HG02981 (cell line): Measurements from ENCODE around the gene PKP3.
"Not testable (repeated sequence)": the region's sequence is repeated elsewhere in the genome, so short reads cannot be mapped to it uniquely, and the experiment has no call there.

ENCODE experiments used
- ATAC-seq: cut with Tn5 transposase; IDR thresholded peaks from one replicate; pipeline ENCODE4 v1.9.1; 2021; ENCODE audit warnings: mild to moderate bottlenecking, moderate library complexity; ENCODE audit not compliant: unreplicated experiment

PKP3 gene

DNA sequence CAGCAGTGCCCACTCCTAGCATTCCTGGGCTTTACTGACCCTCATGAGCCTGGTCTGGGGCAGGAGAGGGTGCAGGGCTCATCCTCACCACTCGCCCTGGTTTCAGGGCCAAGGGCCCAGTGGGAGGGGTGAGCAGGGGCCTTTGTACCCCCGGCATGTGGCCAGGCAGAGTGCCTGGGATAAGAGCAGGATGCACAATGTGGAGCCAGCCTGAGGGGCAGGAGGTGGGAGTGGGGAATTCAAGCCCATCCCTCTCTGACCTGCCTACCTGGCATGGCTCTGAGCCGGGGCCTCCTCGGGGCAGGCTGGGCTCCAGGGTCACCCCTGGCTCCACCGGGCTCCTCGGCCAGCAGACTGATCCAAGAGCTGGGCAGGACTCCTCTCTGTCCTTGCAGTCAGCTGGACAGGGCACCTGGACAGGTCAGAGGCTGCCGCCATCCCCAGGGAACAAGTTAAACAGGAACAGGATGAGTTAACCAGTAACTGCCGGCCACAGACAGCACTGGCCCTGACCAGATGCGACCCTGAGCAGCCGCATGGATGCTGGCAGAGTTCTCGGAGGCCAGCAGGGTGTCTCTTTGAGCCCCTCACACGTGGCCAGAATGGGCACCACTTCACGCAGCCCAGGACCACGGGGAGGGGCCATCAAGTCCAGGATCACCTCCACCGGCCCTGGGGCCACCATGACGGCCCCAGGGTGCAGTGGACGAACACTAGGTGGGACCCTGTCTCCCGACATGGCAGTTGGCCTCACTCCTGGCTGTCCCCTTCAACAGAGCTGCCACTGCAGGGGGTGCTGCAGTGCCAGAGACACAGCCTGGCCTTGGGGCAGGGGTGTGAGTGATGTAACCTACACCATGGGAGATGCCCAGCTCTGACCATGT lies 15.8 kb downstream of the PKP3 start:
- ATAC-seq, result no peak

DNA sequence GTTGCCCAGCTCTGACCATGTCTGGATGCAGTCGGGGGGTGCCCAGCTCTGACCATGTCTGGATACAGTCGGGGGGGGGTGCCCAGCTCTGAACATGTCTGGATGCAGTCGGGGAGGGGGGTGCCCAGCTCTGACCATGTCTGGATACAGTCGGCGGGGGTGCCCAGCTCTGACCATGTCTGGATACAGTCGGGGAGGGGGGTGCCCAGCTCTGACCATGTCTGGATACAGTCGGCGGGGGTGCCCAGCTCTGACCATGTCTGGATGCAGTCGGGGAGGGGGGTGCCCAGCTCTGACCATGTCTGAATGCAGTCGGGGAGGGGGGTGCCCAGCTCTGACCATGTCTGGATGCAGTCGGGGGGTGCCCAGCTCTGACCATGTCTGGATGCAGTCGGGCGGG lies 16.7 kb downstream of the PKP3 start:
- ATAC-seq, result not testable (repeated sequence)

DNA sequence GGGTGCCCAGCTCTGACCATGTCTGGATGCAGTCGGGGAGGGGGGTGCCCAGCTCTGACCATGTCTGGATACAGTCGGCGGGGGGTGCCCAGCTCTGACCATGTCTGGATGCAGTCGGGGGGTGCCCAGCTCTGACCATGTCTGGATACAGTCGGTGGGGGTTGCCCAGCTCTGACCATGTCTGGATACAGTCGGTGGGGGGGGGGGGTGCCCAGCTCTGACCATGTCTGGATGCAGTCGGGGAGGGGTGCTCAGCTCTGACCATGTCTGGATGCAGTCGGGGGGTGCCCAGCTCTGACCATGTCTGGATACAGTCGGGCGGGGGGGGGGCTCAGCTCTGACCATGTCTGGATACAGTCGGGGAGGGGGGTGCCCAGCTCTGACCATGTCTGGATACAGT lies 17.5 kb downstream of the PKP3 start:
- ATAC-seq, result not testable (repeated sequence)

DNA sequence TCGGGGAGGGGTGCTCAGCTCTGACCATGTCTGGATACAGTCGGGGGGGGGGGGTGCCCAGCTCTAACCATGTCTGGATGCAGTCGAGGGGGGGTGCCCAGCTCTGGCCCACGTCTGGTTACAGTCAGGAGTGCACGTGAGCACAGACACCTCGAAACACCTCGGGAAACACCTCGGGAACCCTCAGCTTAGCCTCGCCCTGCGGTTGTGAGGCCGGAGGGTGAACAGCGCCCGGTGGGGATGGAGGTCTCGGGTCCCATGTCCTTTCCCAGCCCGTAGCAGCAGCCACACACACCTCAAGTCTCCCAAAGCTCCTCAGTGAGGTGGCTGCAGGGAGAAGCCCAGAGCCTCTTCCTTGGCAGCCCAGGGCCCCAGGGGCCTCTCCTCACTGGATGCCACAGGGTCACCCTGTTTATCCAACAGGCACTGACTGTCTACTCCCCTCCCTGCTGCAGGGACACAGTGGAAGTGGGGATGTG lies 18.7 kb downstream of the PKP3 start:
- no peak for ATAC-seq

DNA sequence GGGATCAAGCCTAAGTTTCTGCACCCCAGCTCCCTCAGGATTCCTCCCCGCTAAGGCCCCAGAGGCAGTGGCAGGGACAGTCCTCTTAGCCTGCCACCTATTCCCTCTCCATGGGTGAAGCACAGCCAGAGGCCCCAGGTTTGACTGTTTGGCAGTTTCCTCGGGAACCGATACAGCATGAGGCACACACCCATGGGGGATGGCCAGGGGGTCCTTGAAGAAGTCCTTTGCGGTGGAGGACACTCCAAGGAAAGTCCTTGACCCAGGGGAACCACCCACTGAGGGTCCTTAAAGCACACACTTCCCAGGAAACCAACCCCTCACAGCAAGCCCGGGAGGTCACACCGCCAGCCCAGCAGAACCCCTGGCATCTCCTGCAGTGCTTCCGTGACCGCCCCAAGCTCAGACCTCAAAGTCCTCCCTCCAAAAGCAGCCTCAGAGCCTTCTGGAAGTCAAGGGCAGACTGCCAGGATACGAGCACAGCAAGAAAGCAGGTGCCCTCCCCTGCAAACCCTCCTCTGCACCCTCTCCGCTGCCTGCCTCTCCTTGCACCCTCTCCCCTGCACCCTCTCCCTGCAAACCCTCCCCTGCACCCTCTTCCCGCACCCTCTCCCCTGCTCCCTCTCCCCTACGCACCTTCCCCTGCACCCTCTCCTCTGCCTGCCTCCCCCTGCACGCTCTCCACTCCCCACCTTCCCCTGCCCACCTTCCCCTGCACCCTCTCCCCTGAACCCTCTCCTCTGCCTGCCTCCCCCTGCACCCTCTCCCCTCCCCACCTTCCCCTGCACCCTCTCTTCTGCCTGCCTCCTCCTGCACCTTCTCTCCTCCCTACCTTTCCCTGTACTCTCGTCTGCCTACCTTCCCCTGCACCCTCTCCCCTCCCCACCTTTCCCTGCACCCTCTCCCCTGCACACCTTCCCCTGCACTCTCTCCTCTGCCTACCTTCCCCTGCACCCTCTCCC lies 19.4 kb downstream of the PKP3 start:
- no peak for ATAC-seq

DNA sequence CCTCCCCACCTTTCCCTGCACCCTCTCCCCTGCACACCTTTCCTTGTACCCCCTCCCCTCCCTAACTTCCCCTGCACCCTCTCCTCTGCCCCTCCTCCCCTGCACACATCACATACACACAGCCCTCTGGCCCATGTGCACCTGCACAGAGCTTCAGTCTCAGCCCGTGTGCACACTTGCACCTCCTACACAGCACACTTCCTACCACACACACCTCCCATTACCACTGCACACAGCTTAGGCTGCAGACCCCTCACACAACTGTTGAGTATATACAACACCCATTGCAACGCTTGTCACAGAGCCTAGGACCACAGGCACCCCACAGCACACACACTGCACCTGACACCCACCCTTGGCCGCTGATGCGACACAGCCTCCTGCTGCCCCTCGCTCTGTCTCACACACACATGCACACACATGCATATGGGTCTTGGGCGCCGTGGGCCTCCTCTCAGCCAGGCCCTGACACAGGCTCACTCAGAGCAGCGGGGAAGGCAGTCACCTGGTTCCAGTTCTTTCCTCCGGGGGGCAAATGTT lies 20.4 kb downstream of the PKP3 start:
- ATAC-seq, result no peak

DNA sequence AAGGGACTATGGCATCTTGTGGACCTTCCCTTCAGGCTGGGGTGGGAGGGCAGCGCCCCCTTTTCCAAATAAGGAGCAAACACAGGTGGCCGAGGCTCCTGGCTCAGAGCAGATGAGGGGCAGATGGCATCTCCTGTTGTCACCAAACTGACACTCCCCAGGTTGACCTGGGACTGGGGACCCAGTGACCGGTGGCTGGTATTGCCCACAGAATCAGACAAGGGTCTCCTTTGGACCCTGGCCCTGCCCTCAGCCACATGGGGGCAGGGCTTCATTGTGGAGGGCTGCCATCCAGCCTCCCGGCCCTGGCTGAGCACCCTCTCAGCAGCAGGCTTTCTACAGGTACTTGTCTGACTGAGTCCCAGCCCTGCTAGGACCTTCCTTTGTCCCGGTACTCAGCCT lies 21.6 kb downstream of the PKP3 start:
- ATAC-seq, result no peak

DNA sequence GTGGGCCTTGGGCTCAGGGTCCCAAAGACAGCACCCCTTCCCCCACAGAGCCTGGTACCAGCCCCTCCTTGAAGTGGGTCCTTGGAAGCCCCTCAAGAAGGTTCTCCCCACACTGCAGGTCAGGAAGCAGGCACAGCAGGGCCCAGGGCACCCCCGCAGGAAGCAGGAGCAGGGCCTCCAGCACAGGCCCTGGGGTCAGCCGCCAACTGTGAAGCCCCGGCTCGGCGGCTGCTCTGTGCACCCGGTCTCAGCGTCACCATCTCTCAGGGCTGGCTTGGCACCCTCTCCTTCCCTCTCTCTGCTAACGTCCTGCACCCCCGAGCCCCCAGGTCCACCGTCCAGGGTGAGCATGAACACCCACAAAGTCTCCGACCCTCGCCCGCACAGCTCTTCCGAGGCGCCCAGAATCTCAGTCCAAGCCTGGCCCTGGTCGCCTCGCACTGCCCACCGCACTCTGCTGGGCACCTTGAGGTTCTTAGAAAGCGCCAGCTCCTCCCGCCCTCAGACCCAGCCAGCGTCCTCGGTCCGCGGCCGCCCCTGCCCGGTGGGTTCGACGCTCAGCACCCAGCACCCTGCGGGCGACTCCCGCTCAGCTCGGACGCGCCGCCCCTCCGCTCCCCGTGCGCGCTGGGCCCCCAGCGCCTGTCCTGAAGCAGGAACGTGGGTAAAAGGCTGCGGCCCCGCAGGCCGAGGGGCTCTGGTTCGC lies 22.2 kb downstream of the PKP3 start:
- ATAC-seq, result no peak

DNA sequence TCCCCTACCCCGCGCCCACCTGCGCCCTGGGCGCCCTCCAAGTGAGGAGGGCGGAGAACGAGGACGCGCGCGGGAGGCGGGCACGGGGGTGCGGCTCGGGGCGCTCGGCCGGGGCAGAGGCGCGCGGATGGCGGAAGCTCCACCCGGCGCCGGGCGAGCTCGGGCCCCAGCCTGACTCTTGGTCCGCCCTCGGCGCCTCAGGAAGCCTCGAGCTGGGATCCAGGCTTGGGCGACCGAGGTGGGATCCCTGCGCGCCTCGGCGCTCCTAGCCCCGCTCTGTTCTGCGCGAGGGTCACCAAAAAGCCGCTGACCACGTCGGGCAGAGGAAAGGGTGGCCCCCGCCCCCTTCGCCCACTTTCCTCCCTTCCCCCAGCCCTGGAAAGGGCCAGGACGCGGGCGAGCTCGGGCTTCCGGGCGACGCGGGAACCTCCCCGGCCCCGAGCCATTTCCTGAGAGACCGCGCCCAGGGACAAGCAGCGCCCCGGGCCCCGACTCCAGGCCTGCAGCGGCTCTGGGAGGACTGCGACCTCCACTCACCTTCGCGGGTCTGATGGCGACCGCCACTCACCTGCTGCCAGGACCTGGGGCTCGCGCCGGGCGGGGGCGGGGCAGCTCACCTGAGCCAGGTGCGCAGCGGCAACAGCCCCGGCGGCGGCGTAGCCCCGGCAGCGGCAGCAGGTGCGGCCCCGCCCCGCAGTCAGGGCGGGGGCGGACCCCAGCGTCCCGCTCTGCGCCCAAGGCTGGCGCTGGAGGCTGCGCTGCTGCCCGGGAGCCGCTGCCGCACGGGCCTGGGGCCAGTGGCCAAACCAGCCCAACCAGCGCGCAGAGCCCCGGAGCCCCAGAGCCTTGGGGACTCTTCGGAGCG lies 23.0 kb downstream of the PKP3 start:
- ATAC-seq, result no peak

DNA sequence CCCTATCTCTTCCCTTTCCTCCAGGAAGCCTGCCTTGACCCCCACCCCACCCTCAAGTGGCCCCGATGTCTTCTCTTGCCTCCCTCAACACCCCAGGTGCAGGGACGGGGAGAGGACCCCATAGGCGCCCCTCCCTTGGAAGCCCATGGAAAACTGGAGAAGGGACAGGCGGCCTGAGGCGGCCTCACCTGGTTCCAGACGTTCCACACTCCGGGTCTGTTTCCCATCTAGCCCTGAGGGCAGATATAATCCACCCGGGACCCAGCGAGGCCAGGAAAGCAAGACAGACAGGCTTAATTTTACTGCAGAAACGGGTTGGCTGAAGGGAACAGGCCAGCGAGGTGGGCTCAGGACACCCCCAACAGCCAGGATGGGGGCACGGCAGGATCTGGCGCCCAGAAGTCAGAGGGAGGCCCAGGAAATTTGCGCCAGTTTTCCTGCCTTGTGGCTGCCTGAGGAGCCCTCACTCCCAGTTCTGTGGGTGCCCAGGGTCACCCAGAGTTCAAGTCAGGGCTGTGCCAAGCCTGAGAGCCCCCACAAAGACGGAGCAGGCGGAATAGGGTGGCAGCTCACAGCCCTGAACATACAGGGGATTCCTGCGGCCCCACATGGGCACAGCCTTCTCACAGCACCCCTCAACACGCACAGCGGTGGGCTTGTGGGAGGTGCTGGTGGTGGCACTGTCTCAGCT lies 23.8 kb downstream of the PKP3 start:
- ATAC-seq, result no peak

DNA sequence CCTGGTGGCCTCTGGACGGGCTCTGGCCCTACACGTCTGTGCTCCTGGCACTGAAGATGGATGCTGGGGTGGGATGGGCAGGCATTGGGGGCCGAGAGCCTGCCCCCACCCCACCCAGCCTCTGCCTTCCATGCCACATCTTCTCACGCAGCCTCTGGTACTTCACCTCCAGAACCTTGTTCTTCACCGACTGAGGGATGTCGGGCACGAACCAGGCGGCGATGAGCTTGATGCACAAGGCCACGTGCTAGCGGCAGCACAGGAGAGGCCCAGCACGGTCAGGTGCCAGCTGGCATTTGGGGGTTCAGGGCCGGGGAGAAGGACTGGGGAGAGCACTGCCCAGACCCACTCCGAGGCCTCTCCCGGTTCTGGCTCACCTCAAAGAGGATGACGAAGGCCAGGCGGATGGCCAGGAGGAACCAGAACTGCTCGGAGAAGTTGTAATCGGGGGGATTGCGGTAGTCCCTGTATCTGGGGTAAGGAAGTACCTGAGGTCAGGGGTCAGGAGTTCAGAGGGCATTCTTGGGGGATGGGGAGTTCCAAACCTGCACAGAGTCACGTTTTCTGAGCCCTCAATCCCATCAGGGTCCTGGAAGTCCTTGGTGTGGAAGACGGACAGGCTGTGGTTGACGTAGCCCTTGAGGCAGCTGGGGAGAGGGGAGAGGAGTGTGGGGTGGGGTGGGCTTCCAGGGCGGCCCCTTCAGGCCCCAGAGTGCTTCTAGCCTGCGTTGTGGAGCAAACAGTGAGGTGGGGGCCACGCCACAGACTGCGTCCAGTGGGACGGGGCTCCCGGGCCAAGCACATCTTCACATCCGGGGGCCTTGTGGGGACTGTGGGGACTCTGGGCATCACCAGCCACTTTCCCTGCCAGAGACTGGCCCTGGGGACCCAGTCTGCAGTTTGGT lies 24.6 kb downstream of the PKP3 start:
- no peak for ATAC-seq

DNA sequence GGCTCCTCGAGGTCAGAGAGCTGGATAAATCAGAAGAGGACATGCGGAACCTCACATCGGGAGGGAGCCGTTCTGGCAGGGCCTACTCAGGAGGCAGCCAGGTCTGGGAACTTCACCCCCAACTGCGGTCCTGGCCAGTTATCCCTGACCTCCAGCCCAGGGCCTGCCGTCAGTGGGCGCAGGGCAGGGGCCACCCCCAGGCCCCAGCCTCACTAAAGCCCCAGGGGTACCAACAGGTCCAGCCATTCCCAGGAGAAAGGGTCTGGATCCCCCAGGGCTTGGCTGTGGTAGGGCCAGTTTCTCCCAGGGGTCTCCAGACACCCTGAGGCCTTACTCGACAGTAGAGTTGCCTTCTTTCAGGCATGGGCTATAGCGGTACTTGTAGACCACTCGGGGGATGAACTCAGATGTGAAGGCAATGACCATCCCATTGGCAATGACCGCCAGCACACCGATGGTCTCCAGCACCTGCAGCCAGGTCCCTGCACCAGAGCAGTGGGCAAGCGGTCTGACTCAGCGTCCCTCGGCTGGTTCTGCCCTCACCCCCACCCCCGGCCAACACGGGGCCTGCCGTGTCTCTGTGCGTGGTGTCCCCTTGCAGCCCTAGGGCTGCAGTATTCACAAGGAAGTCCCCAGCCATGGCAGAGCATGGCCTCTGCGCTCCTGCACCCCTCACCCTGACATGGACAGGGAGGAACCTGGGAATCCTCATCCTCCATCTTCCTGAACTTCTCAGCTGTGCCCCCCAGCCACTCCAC lies 25.4 kb downstream of the PKP3 start:
- no peak for ATAC-seq

DNA sequence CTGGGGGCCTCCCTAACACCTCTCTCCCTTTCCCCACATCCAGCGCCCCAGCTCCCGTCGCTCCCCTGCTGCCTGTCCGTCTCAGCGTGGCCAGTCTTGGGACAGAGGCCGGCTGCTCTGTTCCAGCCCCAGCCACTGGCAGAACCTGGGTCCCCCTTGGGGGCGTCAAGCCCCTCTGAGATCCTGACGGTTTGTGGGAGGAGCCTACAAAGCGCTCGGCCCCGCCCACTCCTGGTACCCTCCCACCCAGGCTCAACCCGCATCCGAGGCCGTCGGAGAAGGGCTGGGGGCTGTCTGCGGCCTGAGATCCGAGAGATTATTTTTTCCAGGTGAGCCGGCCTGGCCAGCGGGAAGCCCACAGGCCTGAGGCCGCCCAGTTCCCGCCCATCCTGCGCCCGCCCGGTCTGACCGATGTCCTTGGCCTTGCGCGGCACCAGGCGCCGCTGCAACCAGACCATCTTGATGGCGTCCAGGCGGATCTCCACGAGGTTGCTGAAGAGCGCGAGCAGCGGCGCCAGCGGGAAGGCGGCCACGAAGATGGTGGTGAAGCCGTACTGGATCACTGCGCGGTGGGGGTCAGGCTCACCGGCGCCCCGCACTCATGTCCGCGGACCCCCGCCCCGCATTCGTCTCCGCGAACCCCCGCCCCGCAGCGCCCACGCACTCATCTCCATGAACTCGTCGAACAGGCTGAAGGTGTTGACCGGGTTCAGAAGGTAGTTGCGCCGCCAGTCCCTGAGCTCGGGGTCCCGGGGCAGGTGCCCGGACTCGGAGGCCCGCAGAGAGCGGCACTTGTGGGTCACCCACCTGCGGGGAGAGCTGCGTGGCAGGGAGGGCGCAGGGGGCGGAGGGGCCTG lies 26.3 kb downstream of the PKP3 start:
- ATAC-seq, result no peak

DNA sequence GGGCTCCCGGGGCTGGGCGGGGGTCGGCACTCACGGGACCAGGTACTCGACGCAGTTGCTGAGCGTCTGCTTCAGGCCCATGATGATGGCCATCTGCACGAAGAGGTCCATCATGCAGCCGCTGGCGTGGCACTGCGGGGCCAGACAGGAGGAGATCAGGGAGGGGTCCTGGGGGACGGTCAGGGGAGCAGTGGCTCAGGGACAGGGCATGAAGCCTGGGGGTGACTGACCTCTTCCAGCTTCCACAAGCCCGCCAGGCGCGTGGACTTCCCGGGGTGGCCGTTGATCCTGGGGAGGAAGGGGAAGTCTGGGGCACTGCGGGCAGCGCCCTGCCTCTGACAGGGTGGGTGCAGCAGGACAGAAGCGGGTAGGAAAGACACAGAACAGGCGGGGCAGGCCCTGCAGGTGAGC lies 26.9 kb downstream of the PKP3 start:
- no peak for ATAC-seq

DNA sequence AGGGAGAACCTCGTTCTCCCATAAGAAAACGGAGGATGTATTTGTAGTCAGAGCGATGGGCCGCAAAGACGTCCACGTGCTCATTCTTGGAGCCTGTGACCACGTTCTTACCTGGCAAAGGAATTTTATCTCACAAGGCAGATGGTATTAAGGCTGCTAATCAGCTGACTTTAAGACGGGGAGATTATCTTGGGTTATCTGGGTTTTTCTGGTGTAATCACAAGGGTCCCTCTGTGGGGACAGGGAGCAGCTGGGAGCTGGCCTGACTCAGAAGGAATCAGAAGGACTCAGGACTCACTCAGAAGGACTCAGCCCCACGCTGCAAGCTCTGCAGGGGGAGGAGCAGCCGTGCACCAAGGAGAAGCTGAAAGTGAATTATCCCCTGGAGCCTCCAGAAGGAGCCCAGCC lies 28.2 kb downstream of the PKP3 start:
- ATAC-seq, result no peak

DNA sequence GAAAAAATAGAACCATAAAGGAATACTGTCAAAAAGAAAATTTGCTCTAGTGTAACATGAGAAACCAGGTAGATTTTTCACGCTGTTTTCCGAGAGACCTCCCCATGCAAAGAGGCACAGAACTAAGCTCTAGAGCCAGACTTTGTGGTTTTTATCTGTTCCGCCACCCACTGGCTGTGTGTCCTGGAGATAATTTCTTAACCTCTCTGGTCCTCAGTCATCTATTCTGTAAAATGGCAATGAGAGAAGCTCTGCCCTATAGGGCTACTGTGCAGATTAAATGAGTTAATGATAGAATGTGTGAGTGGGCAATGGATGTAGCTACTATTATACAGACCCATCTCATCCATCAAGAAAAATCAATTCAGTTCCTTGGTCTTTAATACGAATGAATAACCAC lies 30.2 kb downstream of the PKP3 start:
- ATAC-seq, result no peak

DNA sequence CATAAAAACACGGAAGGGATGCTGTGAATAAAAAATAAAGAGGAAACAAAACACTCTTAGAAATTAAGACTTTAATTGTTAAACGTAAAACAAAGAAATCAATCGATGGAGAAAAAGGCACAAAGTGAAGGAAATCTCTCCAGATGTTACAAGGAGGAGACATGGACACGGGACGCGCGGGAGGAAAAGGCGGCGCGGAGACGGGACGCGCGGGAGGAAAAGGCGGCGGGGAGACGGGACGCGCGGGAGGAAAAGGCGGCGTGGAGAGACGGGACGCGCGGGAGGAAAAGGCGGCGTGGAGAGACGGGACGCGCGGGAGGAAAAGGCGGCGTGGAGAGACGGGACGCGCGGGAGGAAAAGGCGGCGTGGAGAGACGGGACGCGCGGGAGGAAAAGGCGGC lies 30.8 kb downstream of the PKP3 start:
- ATAC-seq, result not testable (repeated sequence)
